HepG2 (cell line): ENCODE results near the gene ACP7. TPM values are rescaled to one million over a fixed set of nuclear protein-coding genes. Genes with fewer than 3 reads are reported as not detected.

Source experiments
- ATAC-seq: fragments of 200-7000 bp; cut with Tn5 transposase; 3 replicates; pipeline ENCODE4 v1.9.1; 2020; ENCODE audit warnings: mild to moderate bottlenecking, moderate library complexity
- BruUV-seq: library from RNA; stranded (reverse); fragments of 400-500 nt; replicated peaks from 2 replicates; lab custom pipeline; 2021; lab: Mats Ljungman, UMichigan
- CTCF ChIA-PET: fragments of 300-600 bp; formaldehyde crosslinking; extraction: SDS; loops from one replicate; lab custom pipeline; 2021; ENCODE audit warnings: low total read pairs, inconsistent platforms, low intra/inter-chr PET ratio; lab: Yijun Ruan, JAX
- POLR2A ChIA-PET: fragments of 350-600 bp; sonication (Branson Sonifier 250); formaldehyde crosslinking; loops from one replicate; lab custom pipeline; 2020; ENCODE audit warnings: antibody characterized with exemption, inconsistent platforms; lab: Yijun Ruan, JAX
- DNase-seq: peaks from one replicate; pipeline ENCODE4 v3.0.0-alpha.2; 2015; ENCODE audit warnings: low spot score
- FAIRE-seq: peaks from 3 replicates; lab custom pipeline; 2011; peaks lifted over from hg19 to GRCh38; lab: Jason Lieb, UNC
- H2AFZ ChIP-seq: one replicate; pipeline ENCODE4 v1.6.1; 2011; ENCODE audit warnings: low read length, inconsistent platforms
- H3K27ac ChIP-seq: fragments of 300-600 bp; 3 replicates; pipeline ENCODE4 v1.8.0; 2011; ENCODE audit warnings: mixed run types, mild to moderate bottlenecking, mixed read lengths, low read length, inconsistent platforms; ENCODE audit not compliant: insufficient read depth; ENCODE audit errors: extremely low read length
- H3K27me3 ChIP-seq, 2 experiments: fragments of 200-600 bp in 1 of 2; 2 replicates in 1 of 2; 3 replicates in 1 of 2; pipeline versions ENCODE4 v1.6.0 to v1.8.0; 2011; ENCODE audit warnings: low read length in 2 of 2, mild to moderate bottlenecking in 2 of 2, moderate library complexity in 2 of 2, inconsistent platforms in 1 of 2; ENCODE audit not compliant: insufficient read depth in 2 of 2, control insufficient read depth in 1 of 2
- H3K36me3 ChIP-seq, 2 experiments: fragments of 200-600 bp in 1 of 2; replicated peaks in 1 of 2; 2 replicates in 1 of 2; 3 replicates in 1 of 2; pipeline versions ENCODE4 v1.5.1 to v1.8.0; 2011; ENCODE audit warnings: low read length in 2 of 2, inconsistent platforms in 1 of 2; ENCODE audit not compliant: insufficient read depth in 2 of 2, control insufficient read depth in 1 of 2
- H3K4me1 ChIP-seq: 2 replicates; pipeline ENCODE4 v1.5.1; 2012; ENCODE audit warnings: low read length, inconsistent platforms; ENCODE audit not compliant: insufficient read depth
- H3K4me2 ChIP-seq: 2 replicates; pipeline ENCODE4 v1.6.0; 2011; ENCODE audit warnings: low read depth, low read length, inconsistent platforms
- H3K4me3 ChIP-seq, 3 experiments: fragments of 200-600 bp in 1 of 3; sonication (generic), shearing (Covaris generic) in 1 of 3; replicated peaks in 1 of 3; 2 replicates each; pipeline ENCODE4 v1.5.1; 2011 to 2016; ENCODE audit warnings: low read length in 3 of 3, inconsistent platforms in 2 of 3, low read depth in 2 of 3, mild to moderate bottlenecking in 2 of 3, control low read depth in 1 of 3, mixed read lengths in 1 of 3; ENCODE audit not compliant: insufficient read depth in 1 of 3
- H3K79me2 ChIP-seq: one replicate; pipeline ENCODE4 v1.6.1; 2011; ENCODE audit warnings: low read length, inconsistent platforms; ENCODE audit not compliant: insufficient read depth
- H3K9ac ChIP-seq: 2 replicates; pipeline ENCODE4 v1.6.0; 2011; ENCODE audit warnings: mild to moderate bottlenecking, low read depth, low read length, inconsistent platforms; ENCODE audit not compliant: insufficient read depth
- H3K9me3 ChIP-seq: 2 replicates; pipeline ENCODE4 v1.5.1; 2012; ENCODE audit warnings: mild to moderate bottlenecking, low read length
- H4K20me1 ChIP-seq: 2 replicates; pipeline ENCODE4 v1.6.0; 2011; ENCODE audit warnings: inconsistent platforms, mild to moderate bottlenecking, low read length, moderate library complexity; ENCODE audit not compliant: insufficient read depth
- ATF1 ChIP-seq: IDR thresholded peaks from 2 replicates; pipeline ENCODE4 v1.6.1; 2016; ENCODE audit warnings: mild to moderate bottlenecking, control low read depth
- GATAD1 ChIP-seq: IDR thresholded peaks from 2 replicates; pipeline ENCODE4 v1.6.1; 2016; ENCODE audit warnings: missing genetic modification reagents, missing compliant biosample characterization
- HCFC1 ChIP-seq: fragments of 150-350 bp; IDR thresholded peaks from 2 replicates; pipeline ENCODE4 v1.6.1; 2014; ENCODE audit warnings: low read depth, low read length
- PHF21A ChIP-seq: sonication (generic); formaldehyde crosslinking; IDR thresholded peaks from 2 replicates; pipeline ENCODE4 v1.5.0; 2020; ENCODE audit warnings: mild to moderate bottlenecking, missing genetic modification reagents
- SKIL ChIP-seq: sonication (generic); formaldehyde crosslinking; IDR thresholded peaks from 2 replicates; pipeline ENCODE4 v1.8.0; 2022; ENCODE audit warnings: missing genetic modification reagents, mild to moderate bottlenecking, moderate library complexity, borderline replicate concordance
- SMAD9 ChIP-seq: sonication (generic); formaldehyde crosslinking; IDR thresholded peaks from 2 replicates; pipeline ENCODE4 v1.5.1; 2020; ENCODE audit warnings: mild to moderate bottlenecking, missing genetic modification reagents
- TBX2 ChIP-seq: sonication (generic); formaldehyde crosslinking; IDR thresholded peaks from 2 replicates; pipeline ENCODE4 v1.5.0; 2020; ENCODE audit warnings: missing genetic modification reagents, mild to moderate bottlenecking, borderline replicate concordance
- TBX3 ChIP-seq: fragments of 450-650 bp; IDR thresholded peaks from 2 replicates; pipeline ENCODE4 v1.6.1; 2017; ENCODE audit warnings: antibody characterized with exemption, mild to moderate bottlenecking, inconsistent platforms, borderline replicate concordance
- WIZ ChIP-seq: sonication (generic); formaldehyde crosslinking; IDR thresholded peaks from 2 replicates; pipeline ENCODE4 v1.5.1; 2020; ENCODE audit warnings: mild to moderate bottlenecking, missing genetic modification reagents
- XBP1 ChIP-seq: sonication (generic); formaldehyde crosslinking; IDR thresholded peaks from 2 replicates; pipeline ENCODE4 v1.5.0; 2020; ENCODE audit warnings: missing genetic modification reagents
- ZFP36 ChIP-seq: fragments of 150-350 bp; IDR thresholded peaks from 2 replicates; pipeline ENCODE4 v1.6.1; 2018; ENCODE audit warnings: borderline replicate concordance, low read length, low read depth; ENCODE audit not compliant: partially characterized antibody
- ZNF607 ChIP-seq: sonication (generic); formaldehyde crosslinking; IDR thresholded peaks from 2 replicates; pipeline ENCODE4 v1.5.1; 2020; ENCODE audit warnings: missing genetic modification reagents, mild to moderate bottlenecking, borderline replicate concordance
- ZSCAN25 ChIP-seq: sonication (generic); formaldehyde crosslinking; IDR thresholded peaks from 2 replicates; pipeline ENCODE4 v1.8.0; 2022; ENCODE audit warnings: mild to moderate bottlenecking, missing genetic modification reagents
- WGBS: methylation state at CpG from one replicate; pipeline ENCODE4 v1.1.6; 2017; ENCODE audit warnings: low lambda C conversion rate; 5-methylcytosine and 5-hydroxymethylcytosine counted together
- in situ Hi-C: cut with HindIII; loops from 2 replicates; pipeline ENCODE4 v1.10.0; 2017; ENCODE audit warnings: low pct_unique_long_range_greater_than_20kb; ENCODE audit not compliant: extremely low pct_ligation_motif_present
- intact Hi-C: fragments of 100-400 bp; cut with micrococcal nuclease; formaldehyde crosslinking; loops from one replicate; pipeline ENCODE4 v1.10.0; 2022; ENCODE audit not compliant: unreplicated experiment
- polyA plus RNA-seq, 8 experiments: library from polyadenylated mRNA; depleted of rRNA in 3 of 8; stranded (reverse) in 7 of 8; unstranded in 1 of 8; fragments of >200 nt; fragmentation: Illumina TruSeq in 4 of 8; extraction: Trizol in 4 of 8; gene quantifications; 2 replicates each; pipeline versions ENCODE4 v1.2.1 to v1.2.3, GENCODE V29; 2011 to 2016; ENCODE audit warnings: low read depth in 4 of 8, missing spikeins in 1 of 8, mixed read lengths in 1 of 8; ENCODE audit not compliant: insufficient read depth in 1 of 8
- total RNA-seq, 5 experiments: library from RNA; depleted of rRNA; stranded (reverse); fragments of >200 nt; fragmentation: Illumina TruSeq; extraction: Trizol; gene quantifications; 2 replicates each; pipeline ENCODE4 v1.2.3, GENCODE V29; 2016; ENCODE audit warnings: low read depth in 1 of 5
- TF ChIP-seq, protein P1 (sequence below): sonication (generic); formaldehyde crosslinking; IDR thresholded peaks from 2 replicates; pipeline ENCODE4 v1.5.0; 2020; ENCODE audit warnings: mild to moderate bottlenecking, missing genetic modification reagents, borderline replicate concordance

ACP7 gene
- total and polyA plus RNA-seq, 2 of the 13 experiments (the other 11 are each of a cell fraction or from before 2014, with no cell fraction given) = not detected

DNA sequence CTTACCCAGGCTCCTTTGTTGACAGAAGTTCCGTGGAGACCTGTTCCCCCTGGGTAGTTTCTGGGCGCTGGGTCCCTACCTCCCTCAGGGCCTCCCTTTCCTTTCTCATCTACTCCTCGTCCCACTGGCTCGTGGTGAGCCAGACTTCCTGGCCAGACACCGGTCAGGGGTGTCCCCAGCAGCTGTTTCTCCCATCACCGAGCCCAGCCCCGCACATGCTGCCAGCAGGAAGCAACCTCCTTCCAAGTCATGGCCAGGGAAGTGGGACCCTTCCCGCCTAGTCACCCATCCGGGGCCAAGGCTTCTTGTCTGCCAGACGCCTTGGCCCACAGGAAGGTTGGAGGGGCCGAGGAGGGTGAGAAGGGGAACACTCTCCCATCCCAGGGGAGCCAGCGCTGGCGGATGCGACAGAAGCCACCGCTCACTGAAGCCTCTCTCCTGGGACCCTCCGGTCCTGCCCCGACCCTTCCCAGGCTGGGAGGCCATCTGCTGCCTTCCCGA is 47.1 kb downstream of the ACP7 start (continued):
- TF ChIP-seq ZNF607 (CRISPR knock-in tag) = no peak
- no peak for TF ChIP-seq ATF1 (CRISPR knock-in tag)
- no peak for TF ChIP-seq SKIL (CRISPR knock-in tag)
- TF ChIP-seq ZSCAN25 (CRISPR knock-in tag) = no peak
- no peak for TF ChIP-seq XBP1 (CRISPR knock-in tag)
- TF ChIP-seq ZFP36 = no peak

- CTCF ChIA-PET = no interaction called here
- Histone ChIP-seq H4K20me1 (peaks cover 36% of the 10 kb centered on the region), H3K27me3 (no peaks in the 10 kb centered on the region), H3K27ac (no peak overlapping the region), H3K4me3 (no peak overlapping the region), H3K36me3 (peaks cover 2 to 16% of the 10 kb centered on the region in 2 experiments; a peak in 1 of 5 replicates), H3K4me2 (no peak overlapping the region), H3K79me2 (peaks cover 92% of the 10 kb centered on the region), H3K9me3 (no peaks in the 10 kb centered on the region), H3K9ac (no peak overlapping the region), H3K4me1 (peaks cover 19% of the 10 kb centered on the region), H2AFZ (no peak overlapping the region)
- no peak for ATAC-seq
- WGBS = 95% methylated on average over 19 of the region's 20 CpGs
- TF ChIP-seq WIZ (CRISPR knock-in tag) = no peak
- TF ChIP-seq PHF21A (CRISPR knock-in tag) = no peak
- no peak for TF ChIP-seq GATAD1 (CRISPR knock-in tag)
- TF ChIP-seq TBX3 = no peak
- TF ChIP-seq, protein P1, sequence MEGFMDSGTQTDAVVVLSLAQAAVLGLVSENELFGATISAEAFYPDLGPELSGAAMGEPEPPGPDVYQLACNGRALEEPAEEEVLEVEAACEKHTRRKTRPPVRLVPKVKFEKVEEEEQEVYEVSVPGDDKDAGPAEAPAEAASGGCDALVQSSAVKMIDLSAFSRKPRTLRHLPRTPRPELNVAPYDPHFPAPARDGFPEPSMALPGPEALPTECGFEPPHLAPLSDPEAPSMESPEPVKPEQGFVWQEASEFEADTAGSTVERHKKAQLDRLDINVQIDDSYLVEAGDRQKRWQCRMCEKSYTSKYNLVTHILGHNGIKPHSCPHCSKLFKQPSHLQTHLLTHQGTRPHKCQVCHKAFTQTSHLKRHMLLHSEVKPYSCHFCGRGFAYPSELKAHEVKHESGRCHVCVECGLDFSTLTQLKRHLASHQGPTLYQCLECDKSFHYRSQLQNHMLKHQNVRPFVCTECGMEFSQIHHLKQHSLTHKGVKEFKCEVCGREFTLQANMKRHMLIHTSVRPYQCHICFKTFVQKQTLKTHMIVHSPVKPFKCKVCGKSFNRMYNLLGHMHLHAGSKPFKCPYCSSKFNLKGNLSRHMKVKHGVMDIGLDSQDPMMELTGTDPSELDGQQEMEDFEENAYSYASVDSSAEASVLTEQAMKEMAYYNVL = no peak
- TF ChIP-seq SMAD9 (CRISPR knock-in tag) = no peak
- no peak for TF ChIP-seq TBX2 (CRISPR knock-in tag)
- TF ChIP-seq HCFC1 = no peak
- intact Hi-C loops (no loop called here), in situ Hi-C loops (no loop called here)
- no TSS peak for BruUV-seq
- POLR2A ChIA-PET = interaction anchor here (3.0 kb wide), 1 partner anchor 13 kb away, joined by 13 read pairs; no protein-coding TSS in a partner anchor
- DNase-seq = no peak
- FAIRE-seq = no peak
Measured at GRCh38 chr19:39132344-39132969, 48.3 kb downstream of the ACP7 start.
